Measurements from ENCODE around the gene IARS1. TPM values are rescaled to one million over a fixed set of nuclear protein-coding genes. Genes with fewer than 3 reads are reported as not detected.

Gene IARS1
- total and polyA plus RNA-seq, 2 donors (not counting 3 experiments of a cell fraction or from before 2014, with no cell fraction given): 32.8 to 132 TPM

GRCh38 chr9:92279302-92279701 is 14.2 kb downstream of the IARS1 start:
- Histone ChIP-seq H3K9me3 (replicated peaks; ENCODE audit: control insufficient read depth, insufficient read depth, low read length) (no peaks in the 10 kb centered on the region), H2AFZ (ENCODE audit: low read depth, low read length) (no peak overlapping the region), H3K27me3 (ENCODE audit: control insufficient read depth in 2 of 2, insufficient read depth in 2 of 2, low read length in 2 of 2) (no peaks in the 10 kb centered on the region), H3K36me3 (ENCODE audit: control insufficient read depth in 2 of 2, extremely low read depth in 1 of 2, insufficient read depth in 2 of 2, low read length in 2 of 2) (peaks cover 26 to 44% of the 10 kb centered on the region in 2 experiments), H3K9me1 (replicated peaks; ENCODE audit: control insufficient read depth, extremely low read depth, insufficient read depth, low read length) (no peaks in the 10 kb centered on the region), H3K4me3 (replicated peaks in 1 of 3; ENCODE audit: insufficient read depth in 1 of 3, low read depth in 1 of 3, low read length in 3 of 3) (no peak overlapping the region), H4K20me1 (replicated peaks; ENCODE audit: control insufficient read depth, extremely low read depth, insufficient read depth, low read length) (no peaks in the 10 kb centered on the region), H3K27ac (ENCODE audit: insufficient read depth, low read depth, low read length) (no peak overlapping the region), H3K9ac (replicated peaks; ENCODE audit: extremely low read depth, insufficient read depth, low read length) (no peak overlapping the region), H3K4me1 (ENCODE audit: control insufficient read depth, extremely low read depth, insufficient read depth, low read length) (no peaks in the 10 kb centered on the region), H3K79me2 (ENCODE audit: control insufficient read depth, insufficient read depth, low read length) (peaks cover 5% of the 10 kb centered on the region), H3K4me2 (ENCODE audit: insufficient read depth, low read length) (no peak overlapping the region)
- dilution Hi-C loops (cut with MboI; ENCODE audit: extremely low pct_ligation_motif_present, low sequenced_read_pairs): no loop called here
- BruUV-seq (replicated peaks): no TSS peak
- POLR2A ChIA-PET: no interaction called here
- intact Hi-C loops (cut with micrococcal nuclease): no loop called here
- TF ChIP-seq POLR2AphosphoS5 (IDR thresholded peaks at IDR 0.05; ENCODE audit: insufficient read depth, low read depth, low read length) (no peak), MYC (IDR thresholded peaks at IDR 0.05; ENCODE audit: low read depth, low read length) (no peak), CTCF (IDR thresholded peaks at IDR 0.05; ENCODE audit: extremely low read depth in 1 of 2, insufficient read depth in 1 of 2, low read depth in 1 of 2, low read length in 2 of 2) (no peak), GATA2 (IDR thresholded peaks at IDR 0.05; ENCODE audit: insufficient read depth, insufficient read length, low read depth, low read length) (no peak), EZH2 (IDR thresholded peaks at IDR 0.05; ENCODE audit: borderline replicate concordance, low read depth, low read length, severe bottlenecking) (no peak), FOS (IDR thresholded peaks at IDR 0.05; ENCODE audit: borderline replicate concordance, insufficient read depth, low read length) (no peak), MAX (IDR thresholded peaks at IDR 0.05; ENCODE audit: insufficient read depth, insufficient read length) (no peak)
- DNase-seq (ENCODE audit: low read depth, low spot score) (no peak), FAIRE-seq (no peak)
- CTCF ChIA-PET: interaction anchor here (0.7 to 1.2 kb wide), 4 partner anchors 9 to 160 kb away, joined by 3 read pairs; no protein-coding TSS in a partner anchor
